Measurements from ENCODE around the gene IL23A.

The IL23A gene

GRCh38 chr12:56338308-56339157, at the start of gene IL23A:
IL23A (plus strand) TSS chr12:56338884; CDS start chr12:56339045, 161 bp downstream.
- no peak for DNase-seq (ENCODE audit: low spot score in 2 of 2)
- Histone ChIP-seq H3K27me3 (ENCODE audit: low read depth) (no peaks in the 10 kb centered on the region), H3K36me3 (replicated peaks) (peaks cover 4% of the 10 kb centered on the region), H3K9me3 (no peaks in the 10 kb centered on the region), H3K4me1 (peaks cover 3% of the 10 kb centered on the region), H3K4me3 (no peak within 1 kb of the TSS)
- in situ Hi-C loops (cut with MboI; ENCODE audit: low sequenced_read_pairs): no loop called here

GRCh38 chr12:56293795-56294194, 44.9 kb upstream of the IL23A start:
- in situ Hi-C loops (cut with MboI; ENCODE audit: low sequenced_read_pairs): loop anchor here (25.0 kb wide), 1 partner anchor 319 kb away; no protein-coding TSS in a partner anchor
- H3K4me1 ChIP-seq: peaks cover 21% of the 10 kb centered on the region

GRCh38 chr12:56296295-56296694, 42.4 kb upstream of the IL23A start:
- H3K9me3 ChIP-seq: no peaks in the 10 kb centered on the region
- H3K36me3 ChIP-seq (replicated peaks): peaks cover 64% of the 10 kb centered on the region
- no peak for DNase-seq (ENCODE audit: low spot score in 2 of 2)
- in situ Hi-C loops (cut with MboI; ENCODE audit: low sequenced_read_pairs): loop anchor here (25.0 kb wide), 1 partner anchor 316 kb away; no protein-coding TSS in a partner anchor
- H3K4me1 ChIP-seq: peaks cover 31% of the 10 kb centered on the region
- no peak overlapping the region for H3K4me3 ChIP-seq
- H3K27me3 ChIP-seq (ENCODE audit: low read depth): no peaks in the 10 kb centered on the region

More at GRCh38 chr12:56293795-56294194, 44.9 kb upstream of the IL23A start:
- Histone ChIP-seq H3K9me3 (no peaks in the 10 kb centered on the region), H3K4me3 (no peak overlapping the region), H3K36me3 (replicated peaks) (peaks cover 73% of the 10 kb centered on the region), H3K27me3 (ENCODE audit: low read depth) (no peaks in the 10 kb centered on the region)
- no peak for DNase-seq (ENCODE audit: low spot score in 2 of 2)

GRCh38 chr12:56297400-56297799, 41.3 kb upstream of the IL23A start:
- no peak overlapping the region for H3K4me3 ChIP-seq
- H3K4me1 ChIP-seq: peaks cover 31% of the 10 kb centered on the region
- H3K9me3 ChIP-seq: no peaks in the 10 kb centered on the region
- in situ Hi-C loops (cut with MboI; ENCODE audit: low sequenced_read_pairs): loop anchor here (25.0 kb wide), 1 partner anchor 315 kb away; no protein-coding TSS in a partner anchor
- DNase-seq (ENCODE audit: low spot score in 2 of 2): no peak
- H3K27me3 ChIP-seq (ENCODE audit: low read depth): no peaks in the 10 kb centered on the region
- H3K36me3 ChIP-seq (replicated peaks): peaks cover 58% of the 10 kb centered on the region

GRCh38 chr12:56298828-56299227, 39.9 kb upstream of the IL23A start:
- peaks cover 56% of the 10 kb centered on the region for H3K36me3 ChIP-seq (replicated peaks)
- H3K4me1 ChIP-seq: peaks cover 31% of the 10 kb centered on the region
- no peaks in the 10 kb centered on the region for H3K27me3 ChIP-seq (ENCODE audit: low read depth)
- no peaks in the 10 kb centered on the region for H3K9me3 ChIP-seq
- H3K4me3 ChIP-seq: peak overlapping the region; percentile 97
- in situ Hi-C loops (cut with MboI; ENCODE audit: low sequenced_read_pairs): loop anchor here (25.0 kb wide), 1 partner anchor 313 kb away; no protein-coding TSS in a partner anchor
- DNase-seq (ENCODE audit: low spot score in 2 of 2): no peak

- Histone ChIP-seq H3K27me3 (ENCODE audit: low read depth) (no peaks in the 10 kb centered on the region), H3K9me3 (no peaks in the 10 kb centered on the region), H3K36me3 (replicated peaks) (peaks cover 59% of the 10 kb centered on the region), H3K4me3 (peak overlapping the region; percentile 97), H3K4me1 (peaks cover 31% of the 10 kb centered on the region)
- peak; percentile 32 to 54 for DNase-seq (ENCODE audit: low spot score in 2 of 2)
- in situ Hi-C loops (cut with MboI; ENCODE audit: low sequenced_read_pairs): loop anchor here (25.0 kb wide), 1 partner anchor 313 kb away; no protein-coding TSS in a partner anchor
Observed at GRCh38 chr12:56299308-56299852, 39.3 kb upstream of the IL23A start.

GRCh38 chr12:56299853-56300643, 38.6 kb upstream of the IL23A start, which contains the start of gene CS:
CS (minus strand) TSS chr12:56300330; CDS start chr12:56300201, 129 bp downstream.
- in situ Hi-C loops (cut with MboI; ENCODE audit: low sequenced_read_pairs): loop anchor here (25.0 kb wide), 1 partner anchor 312 kb away; no protein-coding TSS in a partner anchor
- Histone ChIP-seq H3K4me1 (peaks cover 31% of the 10 kb centered on the region), H3K27me3 (ENCODE audit: low read depth) (no peaks in the 10 kb centered on the region), H3K4me3 (peak within 1 kb of the TSS; percentile 97), H3K36me3 (replicated peaks) (peaks cover 58% of the 10 kb centered on the region), H3K9me3 (no peaks in the 10 kb centered on the region)
- DNase-seq (ENCODE audit: low spot score in 2 of 2): peak; percentile 97 to 99

- Histone ChIP-seq H3K4me3 (peak overlapping the region; percentile 97), H3K9me3 (no peaks in the 10 kb centered on the region), H3K36me3 (replicated peaks) (peaks cover 62% of the 10 kb centered on the region), H3K4me1 (peaks cover 31% of the 10 kb centered on the region), H3K27me3 (ENCODE audit: low read depth) (no peaks in the 10 kb centered on the region)
- DNase-seq (ENCODE audit: low spot score in 2 of 2): no peak
- in situ Hi-C loops (cut with MboI; ENCODE audit: low sequenced_read_pairs): no loop called here
Observed at GRCh38 chr12:56300644-56301464, 37.8 kb upstream of the IL23A start.

- Histone ChIP-seq H3K9me3 (no peaks in the 10 kb centered on the region), H3K27me3 (ENCODE audit: low read depth) (no peaks in the 10 kb centered on the region), H3K4me1 (peaks cover 7% of the 10 kb centered on the region), H3K36me3 (replicated peaks) (peaks cover 57% of the 10 kb centered on the region), H3K4me3 (no peak overlapping the region)
- in situ Hi-C loops (cut with MboI; ENCODE audit: low sequenced_read_pairs): no loop called here
- no peak for DNase-seq (ENCODE audit: low spot score in 2 of 2)
Observed at GRCh38 chr12:56304276-56304675, 34.4 kb upstream of the IL23A start.

GRCh38 chr12:56304872-56305590, 33.7 kb upstream of the IL23A start:
- Histone ChIP-seq H3K9me3 (no peaks in the 10 kb centered on the region), H3K27me3 (ENCODE audit: low read depth) (no peaks in the 10 kb centered on the region), H3K4me1 (peaks cover 7% of the 10 kb centered on the region), H3K36me3 (replicated peaks) (peaks cover 56% of the 10 kb centered on the region), H3K4me3 (no peak overlapping the region)
- in situ Hi-C loops (cut with MboI; ENCODE audit: low sequenced_read_pairs): no loop called here
- DNase-seq (ENCODE audit: low spot score in 2 of 2): no peak

- Histone ChIP-seq H3K4me3 (no peak overlapping the region), H3K27me3 (ENCODE audit: low read depth) (no peaks in the 10 kb centered on the region), H3K36me3 (replicated peaks) (peaks cover 69% of the 10 kb centered on the region), H3K9me3 (no peaks in the 10 kb centered on the region), H3K4me1 (no peaks in the 10 kb centered on the region)
- in situ Hi-C loops (cut with MboI; ENCODE audit: low sequenced_read_pairs): no loop called here
- no peak for DNase-seq (ENCODE audit: low spot score in 2 of 2)
Observed at GRCh38 chr12:56307221-56307965, 31.3 kb upstream of the IL23A start.

GRCh38 chr12:56308714-56309113, 30.0 kb upstream of the IL23A start:
- no peak for DNase-seq (ENCODE audit: low spot score in 2 of 2)
- H3K9me3 ChIP-seq: no peaks in the 10 kb centered on the region
- in situ Hi-C loops (cut with MboI; ENCODE audit: low sequenced_read_pairs): no loop called here
- no peak overlapping the region for H3K4me3 ChIP-seq
- H3K36me3 ChIP-seq (replicated peaks): peaks cover 76% of the 10 kb centered on the region
- no peaks in the 10 kb centered on the region for H3K4me1 ChIP-seq
- H3K27me3 ChIP-seq (ENCODE audit: low read depth): no peaks in the 10 kb centered on the region
